GM12864 (cell line): ENCODE results near the gene TSPAN1.
A peak's percentile ranks its signal among the peaks of the same experiment; 100 is the strongest.

ENCODE experiments used
- DNase-seq: peaks from one replicate; pipeline ENCODE4 v3.0.0-alpha.2; 2011; ENCODE audit warnings: low read depth
- H3K4me3 ChIP-seq: 2 replicates; pipeline ENCODE4 v1.5.1; 2011; ENCODE audit warnings: mild to moderate bottlenecking, low read depth, low read length, control low read depth
- TF ChIP-seq, protein P1 (sequence below): IDR thresholded peaks from 2 replicates; pipeline ENCODE4 v1.5.1; 2011; ENCODE audit warnings: low read depth, mild to moderate bottlenecking, moderate library complexity, low read length, control low read depth, inconsistent platforms; ENCODE audit errors: missing control alignments

The TSPAN1 gene, protein sequence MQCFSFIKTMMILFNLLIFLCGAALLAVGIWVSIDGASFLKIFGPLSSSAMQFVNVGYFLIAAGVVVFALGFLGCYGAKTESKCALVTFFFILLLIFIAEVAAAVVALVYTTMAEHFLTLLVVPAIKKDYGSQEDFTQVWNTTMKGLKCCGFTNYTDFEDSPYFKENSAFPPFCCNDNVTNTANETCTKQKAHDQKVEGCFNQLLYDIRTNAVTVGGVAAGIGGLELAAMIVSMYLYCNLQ

DNA sequence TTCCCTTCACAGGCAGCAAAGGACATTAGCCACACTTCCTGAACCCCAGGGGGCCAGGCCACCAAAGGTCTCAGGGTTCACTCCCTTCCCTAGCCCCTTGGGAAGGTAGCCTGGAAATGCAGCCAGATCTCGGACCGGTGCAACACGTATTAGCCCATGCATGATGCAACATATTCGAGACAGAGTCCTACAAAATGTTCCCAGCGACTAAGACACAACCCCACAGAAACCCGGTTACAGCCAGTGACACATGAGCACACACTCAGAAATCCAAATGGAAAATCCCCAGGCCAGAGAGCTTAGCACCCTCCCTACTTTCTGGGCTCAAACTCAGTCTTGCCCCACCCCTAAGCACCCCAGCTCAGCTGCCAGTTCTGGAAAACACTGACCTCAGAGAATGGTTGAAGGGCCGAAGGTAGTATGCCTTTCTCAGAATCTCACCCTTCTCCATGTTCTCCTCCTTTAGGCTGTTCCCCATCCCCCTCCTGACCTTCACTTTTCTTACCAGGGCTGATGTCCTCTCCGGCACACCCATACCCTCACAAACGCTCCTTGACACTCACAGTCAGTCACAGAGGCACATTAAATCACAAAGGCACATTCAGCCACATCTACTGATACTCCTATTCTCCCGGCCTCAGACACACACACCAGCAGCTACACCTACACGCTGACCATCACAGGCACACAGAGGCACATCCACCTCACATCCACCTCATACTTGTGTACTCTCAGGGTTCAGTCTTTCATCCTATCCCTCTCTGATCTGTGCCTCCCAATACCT, at the start of gene TSPAN1:
TSS of gene TSPAN1 (plus strand) at position 640 of the 784 bp plus-strand sequence. CDS start 6,021 bp downstream, outside the sequence.
- DNase-seq = no peak
- TF ChIP-seq, protein P1, sequence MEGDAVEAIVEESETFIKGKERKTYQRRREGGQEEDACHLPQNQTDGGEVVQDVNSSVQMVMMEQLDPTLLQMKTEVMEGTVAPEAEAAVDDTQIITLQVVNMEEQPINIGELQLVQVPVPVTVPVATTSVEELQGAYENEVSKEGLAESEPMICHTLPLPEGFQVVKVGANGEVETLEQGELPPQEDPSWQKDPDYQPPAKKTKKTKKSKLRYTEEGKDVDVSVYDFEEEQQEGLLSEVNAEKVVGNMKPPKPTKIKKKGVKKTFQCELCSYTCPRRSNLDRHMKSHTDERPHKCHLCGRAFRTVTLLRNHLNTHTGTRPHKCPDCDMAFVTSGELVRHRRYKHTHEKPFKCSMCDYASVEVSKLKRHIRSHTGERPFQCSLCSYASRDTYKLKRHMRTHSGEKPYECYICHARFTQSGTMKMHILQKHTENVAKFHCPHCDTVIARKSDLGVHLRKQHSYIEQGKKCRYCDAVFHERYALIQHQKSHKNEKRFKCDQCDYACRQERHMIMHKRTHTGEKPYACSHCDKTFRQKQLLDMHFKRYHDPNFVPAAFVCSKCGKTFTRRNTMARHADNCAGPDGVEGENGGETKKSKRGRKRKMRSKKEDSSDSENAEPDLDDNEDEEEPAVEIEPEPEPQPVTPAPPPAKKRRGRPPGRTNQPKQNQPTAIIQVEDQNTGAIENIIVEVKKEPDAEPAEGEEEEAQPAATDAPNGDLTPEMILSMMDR = no peak
- no peak within 1 kb of the TSS for H3K4me3 ChIP-seq

DNA sequence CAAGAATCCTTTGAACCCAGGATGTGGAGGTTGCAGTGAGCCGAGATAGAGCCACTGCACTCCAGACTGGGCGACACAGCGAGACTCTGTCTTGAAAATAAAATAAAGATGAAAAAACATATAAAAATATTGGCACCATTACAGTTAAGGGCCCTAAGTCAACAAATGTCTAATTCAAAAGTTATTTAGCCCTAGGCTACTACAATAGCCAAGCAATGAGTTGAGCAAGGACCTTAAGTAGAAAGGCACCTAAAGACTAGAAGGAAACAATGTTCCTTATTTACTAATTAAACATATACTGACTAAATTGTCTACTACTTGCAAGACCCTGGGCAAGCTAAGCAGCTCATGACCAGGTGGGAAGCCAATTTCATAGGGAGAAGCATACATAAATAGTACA, 46.5 kb upstream of the TSPAN1 start:
- TF ChIP-seq, protein P1 = no peak
- DNase-seq = no peak
- no peak overlapping the region for H3K4me3 ChIP-seq

DNA sequence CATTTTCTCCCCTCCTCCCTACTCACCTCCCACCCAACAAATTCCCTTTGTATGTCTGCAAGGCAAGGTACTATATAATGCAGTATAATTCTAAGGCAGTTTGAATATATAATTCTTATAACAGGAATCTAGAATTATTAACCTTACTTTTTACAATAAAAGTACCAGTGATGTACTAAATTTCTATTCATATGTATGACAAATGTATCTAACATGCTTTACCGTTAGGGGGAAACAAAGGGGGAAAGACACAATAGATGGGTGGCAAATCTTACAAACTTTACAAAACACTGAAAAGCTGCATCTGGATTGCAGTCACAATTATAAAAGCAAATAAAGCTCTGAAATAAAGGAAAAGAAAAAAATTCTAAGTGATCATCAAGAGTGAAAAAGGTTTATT, 44.8 kb upstream of the TSPAN1 start:
- peak overlapping the region; percentile 83 for H3K4me3 ChIP-seq
- TF ChIP-seq, protein P1 = peak; percentile 7
- DNase-seq = no peak

DNA sequence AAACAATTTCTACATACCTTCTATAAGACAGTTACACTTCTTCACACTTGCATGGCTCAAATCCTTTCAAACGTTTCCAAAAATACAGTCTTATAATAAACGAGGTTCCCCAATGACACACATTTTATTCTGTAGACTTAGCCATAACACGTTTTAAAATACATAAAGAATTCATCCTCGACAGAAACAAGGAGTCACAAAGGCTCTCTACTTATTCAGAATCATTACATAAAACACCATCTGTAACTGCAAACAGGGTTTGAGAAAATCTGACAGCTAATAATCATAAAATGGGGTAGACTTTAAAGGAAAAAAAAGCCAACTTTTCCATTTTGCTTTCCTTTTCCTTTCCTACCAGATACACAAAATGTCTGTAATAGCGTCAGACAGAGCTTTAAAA, 44.3 kb upstream of the TSPAN1 start:
- TF ChIP-seq, protein P1 = no peak
- DNase-seq = no peak

DNA sequence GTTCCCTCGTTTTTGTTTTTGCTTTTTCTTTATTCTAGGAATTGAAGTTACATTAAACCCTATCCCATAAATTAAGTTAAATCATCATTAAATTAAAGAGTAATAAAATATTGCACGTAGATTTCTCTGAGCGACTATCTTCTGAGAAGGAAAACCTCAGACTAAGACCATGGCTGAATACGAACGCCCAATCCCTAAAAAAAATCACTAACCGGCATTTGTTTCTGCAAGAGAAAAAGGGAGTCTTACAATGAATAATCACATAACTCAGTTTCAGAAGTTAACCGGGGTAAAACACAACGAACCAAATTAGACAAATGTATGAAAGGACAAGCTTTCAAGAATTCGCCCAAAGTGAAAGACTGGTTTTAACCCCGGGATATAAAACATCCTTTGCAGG, 43.8 kb upstream of the TSPAN1 start:
- TF ChIP-seq, protein P1 = no peak
- peak overlapping the region; percentile 83 for H3K4me3 ChIP-seq
- DNase-seq = no peak

More for the DNA sequence above, 44.3 kb upstream of the TSPAN1 start:
- H3K4me3 ChIP-seq = peak overlapping the region; percentile 83

DNA sequence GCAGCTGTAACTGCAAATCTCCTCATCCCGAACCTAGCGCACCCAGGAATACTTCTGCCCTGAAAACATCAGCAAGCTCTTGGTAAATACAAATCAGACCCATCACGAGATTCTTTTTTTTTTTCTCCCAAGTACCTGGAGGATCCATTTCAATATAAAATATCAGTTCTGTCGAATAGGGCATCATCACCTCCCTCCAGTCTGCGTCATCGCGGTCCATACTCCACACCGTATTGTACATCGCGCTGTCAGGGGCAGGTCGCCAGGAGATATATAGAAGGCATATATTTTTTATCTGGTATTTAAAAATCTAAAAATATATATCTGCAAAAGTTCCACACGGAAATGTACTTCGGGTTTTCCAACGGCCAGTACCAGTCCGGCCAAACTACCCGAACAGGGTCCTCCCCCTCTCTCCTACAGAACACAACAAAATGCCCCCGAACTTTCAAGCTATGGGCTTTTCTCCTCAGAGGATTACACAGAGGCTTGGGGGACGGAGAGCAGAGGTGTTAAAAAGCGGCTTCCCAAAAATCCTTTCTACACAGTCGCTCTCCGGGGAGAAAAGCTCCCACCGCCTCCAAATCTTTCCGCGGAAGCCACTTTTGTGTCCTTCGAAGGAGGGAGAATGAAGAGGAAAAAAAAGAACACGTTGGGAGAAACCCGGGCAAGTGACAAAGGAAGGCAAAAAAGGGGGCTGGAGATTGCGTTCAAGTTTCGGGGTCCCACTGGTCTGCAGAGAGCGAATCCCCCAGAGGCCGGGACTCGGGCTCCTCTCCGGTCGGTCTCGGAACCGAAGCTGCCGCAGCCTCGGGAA, 43.0 kb upstream of the TSPAN1 start:
- H3K4me3 ChIP-seq = peak overlapping the region; percentile 83
- DNase-seq = no peak
- TF ChIP-seq, protein P1 = no peak
